Fibroblast of the conjunctiva (primary cell): ENCODE measurements around the gene RREB1.

Source experiments
- DNase-seq: peaks from one replicate; pipeline ENCODE4 v3.0.0-alpha.2; 2010; ENCODE audit warnings: low read depth

The RREB1 gene

DNA sequence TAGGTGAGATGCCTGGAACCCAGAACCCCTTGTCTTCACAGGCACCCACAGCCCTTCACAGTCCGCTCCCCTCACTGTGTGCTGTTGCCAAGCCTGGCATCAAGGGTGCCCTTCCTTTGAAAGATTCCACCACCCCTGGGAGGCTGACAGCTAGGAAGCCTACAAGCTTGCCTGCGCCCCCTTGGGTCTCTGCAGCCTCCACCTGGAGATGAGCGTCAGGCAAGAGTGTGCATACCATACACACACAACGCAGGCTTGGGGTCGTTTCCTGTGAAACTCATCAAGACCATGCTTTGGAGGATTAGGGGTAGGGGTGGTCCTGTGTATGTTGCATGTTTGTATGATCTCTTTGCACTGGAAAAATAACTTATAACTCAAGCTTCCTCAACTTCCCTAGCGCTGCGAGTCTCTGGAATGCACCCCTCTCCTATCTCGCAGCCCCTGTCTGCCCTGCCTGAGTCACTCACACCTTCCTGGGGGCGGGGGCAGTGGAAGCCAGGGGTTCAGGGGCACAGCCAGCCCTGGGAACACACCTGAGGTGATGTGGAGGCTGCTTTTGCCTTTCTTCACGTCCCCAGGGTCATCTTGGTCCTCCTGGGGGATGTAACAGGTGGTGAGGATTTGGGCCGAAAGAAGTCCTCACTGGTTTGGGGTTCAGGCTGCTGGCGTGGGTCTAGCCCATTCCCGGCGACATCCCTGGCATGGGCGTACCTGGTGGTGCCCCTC lies 138.1 kb downstream of the RREB1 start:
- no peak for DNase-seq

DNA sequence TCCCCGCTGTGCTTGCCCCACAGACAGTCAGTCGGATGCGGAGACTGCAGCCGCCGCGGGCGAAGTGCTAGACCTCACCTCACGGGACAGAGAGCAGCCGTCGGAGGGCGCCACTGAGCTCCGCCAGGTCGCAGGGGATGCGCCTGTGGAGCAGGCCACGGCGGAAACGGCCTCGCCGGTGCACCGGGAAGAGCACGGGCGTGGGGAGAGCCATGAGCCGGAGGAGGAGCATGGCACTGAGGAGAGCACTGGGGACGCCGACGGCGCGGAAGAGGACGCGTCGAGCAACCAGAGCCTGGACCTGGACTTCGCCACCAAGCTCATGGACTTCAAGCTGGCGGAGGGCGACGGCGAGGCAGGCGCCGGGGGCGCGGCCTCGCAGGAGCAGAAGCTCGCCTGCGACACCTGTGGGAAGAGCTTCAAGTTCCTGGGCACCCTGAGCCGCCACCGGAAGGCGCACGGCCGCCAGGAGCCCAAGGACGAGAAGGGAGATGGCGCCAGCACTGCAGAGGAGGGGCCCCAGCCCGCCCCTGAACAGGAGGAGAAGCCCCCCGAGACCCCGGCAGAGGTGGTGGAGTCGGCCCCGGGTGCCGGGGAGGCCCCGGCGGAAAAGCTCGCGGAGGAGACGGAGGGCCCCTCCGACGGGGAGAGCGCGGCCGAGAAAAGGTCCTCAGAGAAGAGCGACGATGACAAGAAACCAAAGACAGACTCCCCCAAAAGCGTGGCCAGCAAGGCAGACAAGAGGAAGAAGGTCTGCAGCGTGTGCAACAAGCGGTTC lies 138.8 kb downstream of the RREB1 start:
- no peak for DNase-seq

- DNase-seq, result no peak
These were observed 139.4 kb downstream of the RREB1 start for GRCh38 chr6:7247179-7247456.

GRCh38 chr6:7247828-7248227 lies 140.1 kb downstream of the RREB1 start:
- DNase-seq, result no peak

GRCh38 chr6:7249391-7249790 lies 141.6 kb downstream of the RREB1 start:
- DNase-seq, result no peak

GRCh38 chr6:7249946-7250643 lies 142.3 kb downstream of the RREB1 start:
- no peak for DNase-seq

DNA sequence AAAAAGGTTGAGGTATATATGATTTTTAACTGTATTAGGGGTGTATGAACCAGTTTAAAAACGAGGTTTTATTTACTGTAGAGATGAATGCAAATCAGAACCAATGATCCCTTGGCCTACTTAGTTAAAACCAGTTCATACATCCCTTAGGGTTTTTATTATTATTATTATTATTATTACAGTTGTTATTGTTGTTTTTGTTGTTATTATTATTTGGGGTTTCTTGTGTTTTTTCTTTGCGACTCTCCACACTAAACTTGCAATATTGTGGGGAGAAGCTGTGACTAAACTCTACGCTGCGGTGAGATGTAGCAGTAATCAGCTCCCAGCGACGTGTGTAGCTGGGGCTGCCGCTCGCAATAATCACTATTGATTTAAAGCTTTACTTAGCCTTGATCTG lies 143.1 kb downstream of the RREB1 start:
- DNase-seq, result no peak

- DNase-seq, result no peak
These were observed 144.0 kb downstream of the RREB1 start for GRCh38 chr6:7251646-7252260.

DNA sequence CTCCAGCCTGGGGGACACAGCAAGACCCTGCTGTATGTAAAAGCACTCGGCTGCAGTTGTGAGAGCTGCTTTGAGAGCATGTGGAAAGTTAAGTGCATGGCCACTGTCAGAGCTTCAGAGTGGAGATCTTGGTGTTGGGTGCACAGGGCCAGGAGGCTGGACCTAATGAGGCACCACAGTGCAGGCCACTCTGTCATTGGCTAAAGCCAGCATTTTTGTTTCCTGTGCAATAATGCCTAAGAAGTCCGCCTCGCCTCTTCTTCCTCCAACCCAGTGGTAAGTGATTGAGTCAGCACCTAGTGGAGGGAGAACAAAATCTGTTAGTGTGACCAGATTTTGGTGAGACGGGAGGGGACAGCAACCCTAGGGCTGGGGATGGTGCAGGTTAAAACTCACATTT lies 144.6 kb downstream of the RREB1 start:
- DNase-seq, result no peak

DNA sequence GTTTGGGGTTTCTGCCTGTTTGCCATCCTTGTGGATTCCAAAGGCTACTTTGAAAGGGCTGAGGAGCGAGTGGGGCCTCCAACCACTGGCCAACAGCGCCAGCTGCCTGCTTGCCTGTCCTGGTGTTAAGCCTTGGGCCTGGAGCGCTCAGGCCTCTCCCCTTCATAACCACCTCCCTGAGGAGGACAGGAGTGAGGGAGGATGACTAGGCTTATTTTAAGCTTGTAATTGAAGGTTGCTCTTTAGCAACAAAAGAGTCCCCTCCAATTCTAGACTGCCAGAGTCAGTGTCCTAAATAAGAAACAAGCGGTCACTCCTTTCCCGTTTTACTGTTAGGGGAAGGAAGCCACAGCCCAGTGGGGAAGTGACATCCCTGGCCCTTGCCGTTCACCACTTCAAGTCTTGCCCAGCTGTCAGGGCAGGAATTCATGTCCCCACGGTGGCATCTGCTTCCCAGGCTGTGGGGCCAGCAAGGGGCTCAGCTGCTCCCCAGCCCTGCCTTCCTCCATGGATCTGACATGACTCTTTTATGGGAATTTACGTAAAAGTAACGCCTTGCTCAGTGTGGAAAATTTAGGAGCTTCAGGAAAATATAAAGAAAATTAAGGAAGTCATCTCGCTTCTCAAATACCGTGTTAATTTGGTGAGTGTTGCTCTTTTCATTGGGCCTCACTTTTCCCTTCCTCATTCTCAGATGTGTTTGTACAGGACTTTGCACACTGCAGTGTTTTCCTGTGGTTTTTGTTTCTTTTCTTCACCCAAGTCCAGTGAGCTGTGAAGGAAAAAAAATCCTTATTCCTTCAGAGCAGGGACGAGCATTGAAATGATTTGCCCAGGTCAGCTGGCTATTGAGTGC lies 147.4 kb downstream of the RREB1 start:
- DNase-seq, result no peak

GRCh38 chr6:7255918-7256317 lies 148.2 kb downstream of the RREB1 start:
- no peak for DNase-seq

GRCh38 chr6:7256785-7257184 lies 149.0 kb downstream of the RREB1 start:
- DNase-seq, result no peak

DNA sequence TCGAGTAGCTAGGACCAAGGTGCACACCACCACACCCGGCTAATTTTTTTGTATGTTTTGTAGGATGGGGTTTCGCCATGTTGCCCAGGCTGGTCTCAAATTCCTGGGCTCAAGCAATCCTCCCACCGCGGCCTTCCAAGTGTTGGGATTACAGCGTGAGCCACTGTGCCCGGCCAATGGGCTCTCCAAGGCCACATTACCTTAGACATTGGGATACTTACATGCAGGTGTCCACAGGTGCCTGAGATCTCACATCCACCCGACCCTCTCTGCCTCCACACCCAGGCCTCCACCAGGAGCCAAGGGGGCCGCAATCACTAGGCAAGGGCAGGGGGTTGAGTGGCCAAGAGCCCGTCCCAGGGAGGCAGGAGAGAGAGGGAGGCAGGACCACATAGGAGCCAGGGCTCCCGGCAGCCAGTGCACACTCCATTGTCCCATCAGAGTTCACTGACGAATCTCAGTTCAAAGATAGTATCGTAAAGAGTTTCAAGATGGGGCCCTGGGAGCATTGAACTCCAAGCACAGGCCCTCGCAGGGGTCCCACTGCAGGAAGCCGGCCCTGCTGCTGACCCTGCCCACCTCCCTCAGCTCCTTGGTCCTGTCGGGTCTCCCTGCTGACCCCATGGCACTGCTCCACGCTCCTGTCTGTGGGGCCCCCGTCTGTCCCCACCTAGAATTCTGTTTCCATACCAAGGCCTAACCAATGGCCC lies 149.9 kb downstream of the RREB1 start:
- DNase-seq, result no peak

DNA sequence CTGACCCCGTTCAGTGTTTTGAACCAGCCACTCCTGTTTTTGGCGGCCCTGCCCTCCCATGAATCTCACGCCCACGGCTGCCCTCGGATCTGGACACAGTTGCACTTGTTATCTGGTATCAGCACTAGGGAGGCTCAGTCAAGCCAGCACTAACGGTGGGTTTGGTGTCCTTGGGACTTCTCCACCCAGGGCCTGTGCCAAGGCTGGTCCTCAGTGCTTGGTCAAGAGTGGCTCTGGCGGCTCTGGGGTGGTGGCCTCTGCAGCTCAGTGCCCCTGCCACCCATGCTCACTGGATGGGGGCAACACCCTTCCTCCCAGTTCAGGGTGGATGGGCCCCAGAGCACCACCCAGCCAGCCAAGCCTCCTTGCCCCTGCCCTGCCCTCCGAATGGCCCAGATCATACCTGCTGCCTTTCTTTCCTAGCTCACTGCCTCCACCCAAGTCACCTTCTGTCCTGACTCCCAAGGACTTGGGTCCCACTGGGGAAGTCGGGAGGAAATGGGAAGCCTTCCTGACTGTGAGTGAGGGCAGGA lies 150.5 kb downstream of the RREB1 start:
- no peak for DNase-seq

DNA sequence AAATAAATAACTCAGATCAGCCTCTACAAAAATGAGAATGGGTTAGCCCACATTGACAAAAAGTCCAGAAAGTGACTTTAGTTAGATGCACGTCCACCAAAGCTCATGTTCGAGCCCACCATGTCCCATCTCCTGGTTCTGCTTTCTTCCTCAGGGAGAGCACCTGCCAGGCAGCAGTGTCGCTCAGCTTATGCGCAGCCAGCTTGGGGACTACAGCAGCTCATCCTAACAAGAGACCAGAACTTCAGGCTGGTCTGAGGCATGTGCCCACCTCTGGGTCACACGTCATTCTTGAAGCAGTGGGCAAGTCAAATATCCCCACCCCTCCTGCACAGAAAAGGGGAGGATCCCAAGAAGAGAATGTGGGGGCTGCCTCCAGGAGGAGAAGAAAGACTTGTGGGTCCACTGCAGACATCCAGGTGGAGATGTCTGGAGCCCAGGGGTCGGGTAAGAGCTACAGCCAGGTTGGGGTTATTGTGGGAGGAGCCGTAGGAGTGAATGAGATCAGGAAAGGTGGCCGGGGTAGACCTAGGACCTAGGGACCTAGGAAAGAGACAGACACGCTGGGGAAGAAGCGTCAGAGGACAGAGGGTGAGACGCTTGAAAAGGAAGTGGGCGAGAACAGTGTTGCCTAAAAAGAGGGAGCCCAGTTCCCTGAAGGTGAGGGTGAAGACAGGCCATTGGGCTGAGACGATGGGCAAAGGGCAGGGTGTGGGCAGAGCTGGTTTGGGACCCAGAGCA lies 152.7 kb downstream of the RREB1 start:
- DNase-seq, result no peak

GRCh38 chr6:7261032-7261841 lies 153.5 kb downstream of the RREB1 start:
- DNase-seq, result peak; percentile 70

DNA sequence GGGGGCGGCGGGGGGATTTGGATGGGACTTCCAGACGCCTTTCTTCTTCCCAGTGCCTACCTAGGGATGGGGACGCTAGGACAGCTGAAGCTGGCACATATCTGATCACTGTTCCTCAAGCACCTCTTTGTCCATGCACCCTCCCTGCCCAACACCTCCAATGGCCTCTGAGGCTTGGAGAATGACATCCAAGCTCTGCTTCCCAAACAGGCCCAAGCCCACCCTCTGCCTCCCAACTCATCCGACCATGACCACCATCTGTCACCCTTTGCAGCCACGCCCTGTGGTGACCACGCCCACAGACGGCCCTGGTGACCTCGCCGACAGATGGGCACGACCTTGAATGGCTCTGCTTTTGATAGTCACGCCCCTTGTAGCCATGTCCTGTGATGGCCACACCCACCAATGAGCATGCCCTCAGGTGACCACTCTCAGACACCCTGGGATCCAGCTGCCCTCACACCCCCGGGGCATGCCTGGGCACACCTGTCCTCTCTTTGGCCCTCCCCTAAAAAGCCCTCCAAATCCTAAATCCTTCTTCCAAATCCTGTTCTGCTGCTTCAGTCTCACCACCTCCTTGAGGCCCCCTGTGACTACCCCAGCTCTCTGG lies 154.2 kb downstream of the RREB1 start:
- DNase-seq, result no peak

GRCh38 chr6:7262746-7263518 lies 155.2 kb downstream of the RREB1 start:
- DNase-seq, result no peak
